Skeletal muscle cell (primary cell): ENCODE measurements around the gene FOXF1.

ENCODE experiments used
- DNase-seq: peaks from one replicate; pipeline ENCODE4 v3.0.0-alpha.2; 2010; ENCODE audit warnings: low read depth
- H3K4me3 ChIP-seq: 2 replicates; pipeline ENCODE4 v1.5.1; 2011; ENCODE audit warnings: low read depth, mild to moderate bottlenecking, control low read depth, low read length, moderate library complexity

The FOXF1 gene

DNA sequence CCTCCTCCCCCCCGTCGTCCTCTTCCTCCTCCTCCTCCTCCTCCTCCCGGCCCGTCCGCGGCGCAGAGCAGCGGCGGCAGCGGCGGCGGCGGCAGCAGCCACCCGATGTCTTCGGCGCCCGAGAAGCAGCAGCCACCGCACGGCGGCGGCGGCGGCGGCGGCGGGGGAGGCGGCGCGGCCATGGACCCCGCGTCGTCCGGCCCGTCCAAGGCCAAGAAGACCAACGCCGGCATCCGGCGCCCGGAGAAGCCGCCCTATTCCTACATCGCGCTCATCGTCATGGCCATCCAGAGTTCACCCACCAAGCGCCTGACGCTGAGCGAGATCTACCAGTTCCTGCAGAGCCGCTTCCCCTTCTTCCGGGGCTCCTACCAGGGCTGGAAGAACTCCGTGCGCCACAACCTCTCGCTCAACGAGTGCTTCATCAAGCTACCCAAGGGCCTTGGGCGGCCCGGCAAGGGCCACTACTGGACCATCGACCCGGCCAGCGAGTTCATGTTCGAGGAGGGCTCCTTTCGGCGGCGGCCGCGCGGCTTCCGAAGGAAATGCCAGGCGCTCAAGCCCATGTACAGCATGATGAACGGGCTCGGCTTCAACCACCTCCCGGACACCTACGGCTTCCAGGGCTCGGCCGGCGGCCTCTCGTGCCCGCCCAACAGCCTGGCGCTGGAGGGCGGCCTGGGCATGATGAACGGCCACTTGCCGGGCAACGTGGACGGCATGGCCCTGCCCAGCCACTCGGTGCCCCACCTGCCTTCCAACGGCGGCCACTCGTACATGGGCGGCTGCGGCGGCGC lies at the start of gene FOXF1:
Gene FOXF1, plus strand, starts transcription at position 63 of the 797 bp plus-strand sequence. Its CDS starts 43 bp downstream, at position 106.
- DNase-seq: no peak
- H3K4me3 ChIP-seq: peak within 1 kb of the TSS; percentile 52

DNA sequence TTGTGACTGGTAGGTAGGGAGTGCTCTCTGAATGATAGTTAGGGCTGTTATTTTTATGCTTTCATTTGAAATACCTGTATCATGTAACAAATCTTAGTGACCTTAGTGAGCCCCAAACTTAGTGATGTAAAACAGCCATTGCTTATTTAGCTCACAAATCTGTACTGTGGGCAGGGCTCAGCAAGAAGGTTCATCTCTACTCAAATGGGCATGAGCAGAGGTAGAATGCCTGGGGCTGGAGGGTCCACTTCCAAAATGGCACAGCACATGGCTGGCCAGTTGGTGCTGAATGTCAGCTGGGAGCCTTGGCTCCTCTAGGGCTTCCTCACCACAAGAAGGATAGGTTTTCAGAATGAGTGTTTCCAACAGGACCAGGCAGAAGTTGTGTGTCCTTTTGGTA lies 49.3 kb upstream of the FOXF1 start:
- no peak overlapping the region for H3K4me3 ChIP-seq
- DNase-seq: no peak

GRCh38 chr16:86462334-86463084 lies 47.8 kb upstream of the FOXF1 start:
- DNase-seq: no peak
- no peak overlapping the region for H3K4me3 ChIP-seq

- DNase-seq: no peak
- no peak overlapping the region for H3K4me3 ChIP-seq
Measured at GRCh38 chr16:86464044-86464443, 46.3 kb upstream of the FOXF1 start.

DNA sequence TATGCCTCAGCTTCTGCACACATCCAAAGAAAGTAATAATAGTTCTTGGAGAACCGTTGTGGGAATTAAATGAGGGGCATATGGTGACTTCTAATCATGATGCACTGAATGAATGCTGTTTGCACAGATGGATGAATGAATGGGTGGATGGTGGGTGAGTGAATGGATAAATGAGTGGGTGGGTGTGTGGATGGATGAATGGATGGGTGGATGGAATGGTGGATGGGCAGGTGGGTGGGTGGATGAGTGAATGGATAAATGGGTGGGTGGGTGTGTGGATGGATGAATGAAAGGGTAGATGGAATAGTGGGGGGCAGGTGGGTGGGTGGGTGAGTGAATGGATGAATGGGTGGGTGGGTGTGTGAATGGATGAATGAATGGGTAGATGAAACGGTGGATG lies 44.9 kb upstream of the FOXF1 start:
- no peak for DNase-seq
- H3K4me3 ChIP-seq: no peak overlapping the region

GRCh38 chr16:86466696-86467406 lies 43.5 kb upstream of the FOXF1 start:
- no peak overlapping the region for H3K4me3 ChIP-seq
- no peak for DNase-seq

GRCh38 chr16:86467490-86467889 lies 42.8 kb upstream of the FOXF1 start:
- H3K4me3 ChIP-seq: no peak overlapping the region
- DNase-seq: no peak

DNA sequence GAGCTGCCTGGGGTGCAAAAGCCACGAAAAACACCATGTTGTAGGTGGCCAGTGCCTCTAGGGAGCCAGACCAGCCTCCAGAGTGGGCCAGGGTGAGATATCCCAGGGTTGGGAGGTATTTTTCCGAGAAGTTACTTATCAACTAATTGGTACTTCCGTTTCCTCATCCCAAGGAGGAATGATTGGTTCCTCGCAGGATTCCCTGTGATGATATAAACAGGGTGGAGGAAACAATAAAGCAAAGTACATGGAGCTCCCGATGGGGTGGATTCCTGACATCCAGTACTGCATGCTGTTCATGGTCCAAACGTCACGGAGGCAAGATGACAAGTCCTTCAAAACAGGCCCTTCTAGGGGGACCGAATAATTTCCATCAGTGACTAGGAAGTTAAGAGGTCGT lies 39.4 kb upstream of the FOXF1 start:
- no peak for DNase-seq
- H3K4me3 ChIP-seq: no peak overlapping the region

DNA sequence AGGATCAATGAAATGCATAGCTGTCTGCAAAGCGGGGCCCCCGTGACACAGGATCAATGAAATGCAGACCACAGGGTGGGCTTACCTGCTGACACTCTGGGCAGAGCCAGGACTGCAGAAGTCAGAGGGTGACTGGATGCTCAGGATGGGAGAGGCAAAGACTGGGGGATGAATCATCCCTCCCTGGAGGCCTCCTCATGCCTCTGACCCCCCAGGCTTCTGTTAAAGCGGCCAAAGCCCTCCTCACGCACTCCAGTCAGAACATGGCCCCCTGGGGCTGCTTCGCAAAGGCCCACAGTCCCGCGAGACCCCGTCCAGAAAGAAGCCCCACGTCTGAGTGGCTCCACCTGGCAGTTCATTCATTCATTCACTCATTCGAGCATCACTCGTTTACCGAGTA lies 38.4 kb upstream of the FOXF1 start:
- DNase-seq: no peak
- no peak overlapping the region for H3K4me3 ChIP-seq

- no peak overlapping the region for H3K4me3 ChIP-seq
- DNase-seq: no peak
Measured at GRCh38 chr16:86472366-86472765, 38.0 kb upstream of the FOXF1 start.

DNA sequence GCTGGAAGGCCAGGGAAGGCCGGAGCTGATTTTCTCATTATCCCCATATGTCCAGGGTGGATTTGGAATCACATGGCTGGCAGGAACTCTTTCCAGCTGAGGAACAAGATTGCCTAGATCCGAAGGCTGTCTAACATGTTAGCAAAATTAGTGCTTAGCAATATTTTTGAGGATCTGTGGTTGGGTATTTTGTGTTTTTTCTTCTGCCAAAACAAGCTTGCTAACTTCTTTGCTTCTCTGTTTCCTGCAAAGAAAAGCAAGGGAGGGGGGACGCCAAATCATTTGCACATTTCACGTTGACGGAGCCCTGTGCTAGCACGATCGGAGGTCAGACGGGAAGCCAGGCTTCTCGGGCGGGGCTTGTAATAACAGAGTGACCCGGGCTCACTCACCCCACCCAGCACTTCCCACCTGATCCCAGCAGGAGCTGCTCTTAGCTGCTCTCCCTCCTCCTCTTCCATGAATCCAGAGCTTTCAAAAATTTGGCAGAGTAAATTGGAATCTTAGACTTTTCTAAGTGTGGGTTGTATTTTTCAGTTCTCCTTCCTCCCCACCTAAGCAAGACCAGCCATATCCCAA lies 33.3 kb upstream of the FOXF1 start:
- no peak overlapping the region for H3K4me3 ChIP-seq
- DNase-seq: no peak

DNA sequence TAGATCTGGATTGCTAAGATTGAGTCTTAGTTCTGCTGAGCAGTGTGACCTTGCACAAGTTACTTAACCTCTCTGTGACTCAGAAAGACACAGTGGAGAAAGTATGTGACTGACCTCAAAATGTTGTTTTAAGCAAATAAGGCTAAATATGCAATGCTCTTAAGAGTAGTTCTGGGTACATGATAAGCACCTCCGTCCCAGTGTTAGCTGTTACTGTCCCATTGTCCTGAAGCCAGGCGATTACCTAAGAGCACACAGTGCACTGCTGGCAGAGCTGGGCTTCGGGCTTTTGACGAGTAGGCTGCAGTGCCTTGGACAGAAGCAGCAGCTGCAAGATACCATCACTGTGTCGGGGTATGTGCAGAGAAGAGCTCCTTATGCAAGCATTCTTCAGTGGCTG lies 32.7 kb upstream of the FOXF1 start:
- no peak for DNase-seq
- no peak overlapping the region for H3K4me3 ChIP-seq

GRCh38 chr16:86478779-86479178 lies 31.5 kb upstream of the FOXF1 start:
- DNase-seq: no peak
- H3K4me3 ChIP-seq: no peak overlapping the region

DNA sequence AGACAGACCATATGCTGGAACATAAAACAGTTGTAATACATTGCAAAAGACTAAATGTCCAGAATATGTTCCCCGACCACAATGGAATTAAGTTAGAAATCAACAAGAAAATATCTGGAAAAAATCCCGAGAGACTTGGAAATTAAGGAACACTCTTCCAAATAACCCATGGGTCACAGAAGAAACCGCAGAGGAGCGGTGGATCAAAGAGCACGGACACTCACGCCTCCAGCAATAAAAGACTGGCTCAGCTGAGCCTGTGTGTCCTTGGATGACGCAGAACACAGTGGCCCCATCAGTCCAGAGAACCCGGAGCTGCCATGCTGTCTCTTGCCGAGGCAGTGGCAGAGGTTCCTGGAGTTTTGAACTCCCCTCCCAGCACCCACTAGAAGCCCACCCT lies 30.9 kb upstream of the FOXF1 start:
- DNase-seq: no peak
- H3K4me3 ChIP-seq: no peak overlapping the region

- no peak for DNase-seq
- no peak overlapping the region for H3K4me3 ChIP-seq
Measured at GRCh38 chr16:86480444-86480843, 29.9 kb upstream of the FOXF1 start.

GRCh38 chr16:86481607-86482006 lies 28.7 kb upstream of the FOXF1 start:
- DNase-seq: no peak
- no peak overlapping the region for H3K4me3 ChIP-seq

- H3K4me3 ChIP-seq: no peak overlapping the region
- no peak for DNase-seq
Measured at GRCh38 chr16:86484240-86484639, 26.1 kb upstream of the FOXF1 start.

- no peak overlapping the region for H3K4me3 ChIP-seq
Measured at GRCh38 chr16:86485746-86486145, 24.6 kb upstream of the FOXF1 start.

GRCh38 chr16:86490859-86491639 lies 19.3 kb upstream of the FOXF1 start:
- no peak overlapping the region for H3K4me3 ChIP-seq
- no peak for DNase-seq

More at GRCh38 chr16:86485746-86486145, 24.6 kb upstream of the FOXF1 start:
- DNase-seq: no peak
